22Rv1 (cell line): ENCODE measurements around the gene THADA.
"Not testable (repeated sequence)": the region's sequence is repeated elsewhere in the genome, so short reads cannot be mapped to it uniquely, and the experiment has no call there.

Experiments used
- H3K27ac ChIP-seq: fragments of 450-650 bp; 2 replicates; pipeline ENCODE4 v1.5.1; 2017
- ZFX ChIP-seq: fragments of 450-650 bp; IDR thresholded peaks from 2 replicates; pipeline ENCODE4 v1.6.1; 2017; ENCODE audit warnings: antibody characterized with exemption, borderline replicate concordance
- TF ChIP-seq, protein P1 (sequence below): fragments of 450-650 bp; IDR thresholded peaks from 2 replicates; pipeline ENCODE4 v1.5.1; 2017; ENCODE audit warnings: mild to moderate bottlenecking

The THADA gene

GRCh38 chr2:43551990-43552389, 43.8 kb downstream of the THADA start:
- TF ChIP-seq ZFX, result no peak
- TF ChIP-seq, protein P1, sequence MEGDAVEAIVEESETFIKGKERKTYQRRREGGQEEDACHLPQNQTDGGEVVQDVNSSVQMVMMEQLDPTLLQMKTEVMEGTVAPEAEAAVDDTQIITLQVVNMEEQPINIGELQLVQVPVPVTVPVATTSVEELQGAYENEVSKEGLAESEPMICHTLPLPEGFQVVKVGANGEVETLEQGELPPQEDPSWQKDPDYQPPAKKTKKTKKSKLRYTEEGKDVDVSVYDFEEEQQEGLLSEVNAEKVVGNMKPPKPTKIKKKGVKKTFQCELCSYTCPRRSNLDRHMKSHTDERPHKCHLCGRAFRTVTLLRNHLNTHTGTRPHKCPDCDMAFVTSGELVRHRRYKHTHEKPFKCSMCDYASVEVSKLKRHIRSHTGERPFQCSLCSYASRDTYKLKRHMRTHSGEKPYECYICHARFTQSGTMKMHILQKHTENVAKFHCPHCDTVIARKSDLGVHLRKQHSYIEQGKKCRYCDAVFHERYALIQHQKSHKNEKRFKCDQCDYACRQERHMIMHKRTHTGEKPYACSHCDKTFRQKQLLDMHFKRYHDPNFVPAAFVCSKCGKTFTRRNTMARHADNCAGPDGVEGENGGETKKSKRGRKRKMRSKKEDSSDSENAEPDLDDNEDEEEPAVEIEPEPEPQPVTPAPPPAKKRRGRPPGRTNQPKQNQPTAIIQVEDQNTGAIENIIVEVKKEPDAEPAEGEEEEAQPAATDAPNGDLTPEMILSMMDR, result no peak

GRCh38 chr2:43548381-43548780, 47.5 kb downstream of the THADA start:
- not testable (repeated sequence) for H3K27ac ChIP-seq

More at GRCh38 chr2:43551990-43552389, 43.8 kb downstream of the THADA start:
- H3K27ac ChIP-seq, result no peak overlapping the region

DNA sequence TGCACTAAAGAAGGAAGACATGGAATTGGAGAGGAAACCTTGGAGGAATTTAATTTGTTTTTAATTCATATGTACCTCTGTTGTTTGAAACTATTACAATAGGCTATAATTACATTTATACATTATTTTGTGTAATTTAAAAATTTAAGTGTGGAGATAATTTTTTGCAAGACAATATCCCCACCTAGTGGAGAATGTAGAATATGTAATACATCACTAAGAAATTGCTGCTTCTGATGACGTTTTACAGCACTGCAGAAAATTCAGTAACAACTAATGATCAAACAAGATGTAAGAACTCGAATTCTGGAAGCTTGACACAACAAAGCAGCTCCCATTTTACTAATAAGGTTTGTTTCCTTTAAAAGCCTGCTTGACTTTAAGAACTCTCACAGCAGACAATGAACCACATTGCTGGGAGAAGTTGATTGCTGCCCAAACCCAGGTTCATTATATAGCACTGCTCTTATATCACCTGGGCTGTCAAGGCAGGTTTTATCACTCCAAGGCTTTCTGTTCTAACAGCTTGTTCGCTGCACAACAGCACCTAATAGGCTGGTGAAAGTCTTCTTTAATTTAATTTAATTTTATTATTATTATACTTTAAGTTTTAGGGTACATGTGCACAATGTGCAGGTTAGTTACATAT, 53.4 kb downstream of the THADA start:
- TF ChIP-seq, protein P1, result peak; percentile 33
- TF ChIP-seq ZFX, result no peak
- H3K27ac ChIP-seq, result no peak overlapping the region

- TF ChIP-seq ZFX, result no peak
- TF ChIP-seq, protein P1, result no peak
- no peak overlapping the region for H3K27ac ChIP-seq
Measured at GRCh38 chr2:43541165-43541564, 54.7 kb downstream of the THADA start.

GRCh38 chr2:43540021-43540779, 55.6 kb downstream of the THADA start:
- TF ChIP-seq, protein P1, result no peak
- no peak for TF ChIP-seq ZFX
- H3K27ac ChIP-seq, result no peak overlapping the region

DNA sequence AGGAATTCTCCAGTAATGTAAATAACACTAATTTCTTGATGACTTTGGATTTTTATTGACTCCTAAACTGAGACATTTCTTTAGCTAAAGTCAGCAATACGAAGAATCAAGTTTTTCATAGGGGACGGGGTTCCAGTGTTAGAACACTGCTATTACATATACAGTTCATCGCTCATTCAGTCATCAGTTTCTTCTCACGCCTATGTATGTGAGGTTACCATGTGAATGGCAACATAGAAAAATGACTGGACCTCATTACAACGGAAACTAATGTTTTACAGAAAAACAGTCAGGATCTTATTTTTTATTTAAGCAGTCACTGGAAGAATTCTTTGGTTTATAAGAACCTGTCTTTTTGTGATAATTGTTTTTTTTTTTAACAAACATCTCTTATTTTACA, 56.4 kb downstream of the THADA start:
- TF ChIP-seq, protein P1, result no peak
- no peak for TF ChIP-seq ZFX
- no peak overlapping the region for H3K27ac ChIP-seq

DNA sequence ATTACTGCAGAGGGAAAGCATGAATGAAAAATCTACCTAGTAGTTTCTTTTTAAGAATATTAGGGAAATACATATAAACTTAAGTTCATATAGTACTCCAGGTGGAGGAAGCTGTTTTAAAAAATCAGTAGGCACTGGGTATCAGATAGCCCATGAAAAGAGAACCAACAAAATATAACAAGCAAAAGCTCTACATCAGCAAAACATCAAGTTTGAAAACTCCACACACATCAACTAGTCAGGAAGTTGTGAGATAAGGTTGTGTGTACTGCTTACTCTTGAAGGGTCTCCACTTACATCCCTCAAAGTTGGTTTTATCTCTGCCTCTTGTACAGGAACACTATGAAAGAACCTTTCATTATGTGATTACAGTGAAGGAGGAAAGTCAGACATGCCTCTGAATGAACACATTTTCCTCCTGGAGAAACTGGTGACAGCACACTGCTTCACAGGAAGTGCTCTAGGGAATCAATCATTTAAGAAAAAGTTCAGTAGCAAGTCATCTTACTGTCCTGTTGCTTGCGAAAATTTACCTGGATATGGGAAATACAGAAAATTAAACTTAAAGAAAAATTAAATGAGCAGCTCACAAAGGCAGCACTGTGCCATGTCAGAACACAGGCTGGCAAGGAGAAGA, 57.7 kb downstream of the THADA start:
- TF ChIP-seq ZFX, result no peak
- TF ChIP-seq, protein P1, result no peak
- H3K27ac ChIP-seq, result no peak overlapping the region
